ENCODE results near the gene UBE2E2. TPM values are rescaled to one million over a fixed set of nuclear protein-coding genes. Genes with fewer than 3 reads are reported as not detected.
A peak's percentile ranks its signal among the peaks of the same experiment; 100 is the strongest.

Gene UBE2E2
- total RNA-seq, 1 experiment from 2014 or later = 54.9 TPM

- TF ChIP-seq, protein P1, sequence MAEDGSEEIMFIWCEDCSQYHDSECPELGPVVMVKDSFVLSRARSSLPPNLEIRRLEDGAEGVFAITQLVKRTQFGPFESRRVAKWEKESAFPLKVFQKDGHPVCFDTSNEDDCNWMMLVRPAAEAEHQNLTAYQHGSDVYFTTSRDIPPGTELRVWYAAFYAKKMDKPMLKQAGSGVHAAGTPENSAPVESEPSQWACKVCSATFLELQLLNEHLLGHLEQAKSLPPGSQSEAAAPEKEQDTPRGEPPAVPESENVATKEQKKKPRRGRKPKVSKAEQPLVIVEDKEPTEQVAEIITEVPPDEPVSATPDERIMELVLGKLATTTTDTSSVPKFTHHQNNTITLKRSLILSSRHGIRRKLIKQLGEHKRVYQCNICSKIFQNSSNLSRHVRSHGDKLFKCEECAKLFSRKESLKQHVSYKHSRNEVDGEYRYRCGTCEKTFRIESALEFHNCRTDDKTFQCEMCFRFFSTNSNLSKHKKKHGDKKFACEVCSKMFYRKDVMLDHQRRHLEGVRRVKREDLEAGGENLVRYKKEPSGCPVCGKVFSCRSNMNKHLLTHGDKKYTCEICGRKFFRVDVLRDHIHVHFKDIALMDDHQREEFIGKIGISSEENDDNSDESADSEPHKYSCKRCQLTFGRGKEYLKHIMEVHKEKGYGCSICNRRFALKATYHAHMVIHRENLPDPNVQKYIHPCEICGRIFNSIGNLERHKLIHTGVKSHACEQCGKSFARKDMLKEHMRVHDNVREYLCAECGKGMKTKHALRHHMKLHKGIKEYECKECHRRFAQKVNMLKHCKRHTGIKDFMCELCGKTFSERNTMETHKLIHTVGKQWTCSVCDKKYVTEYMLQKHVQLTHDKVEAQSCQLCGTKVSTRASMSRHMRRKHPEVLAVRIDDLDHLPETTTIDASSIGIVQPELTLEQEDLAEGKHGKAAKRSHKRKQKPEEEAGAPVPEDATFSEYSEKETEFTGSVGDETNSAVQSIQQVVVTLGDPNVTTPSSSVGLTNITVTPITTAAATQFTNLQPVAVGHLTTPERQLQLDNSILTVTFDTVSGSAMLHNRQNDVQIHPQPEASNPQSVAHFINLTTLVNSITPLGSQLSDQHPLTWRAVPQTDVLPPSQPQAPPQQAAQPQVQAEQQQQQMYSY (CRISPR knock-in tag; IDR thresholded peaks at IDR 0.05) = no peak
- TF ChIP-seq ZNF121 (CRISPR knock-in tag; IDR thresholded peaks at IDR 0.05) (no peak), PRRX2 (CRISPR knock-in tag; IDR thresholded peaks at IDR 0.05) (no peak), SOX15 (CRISPR knock-in tag; IDR thresholded peaks at IDR 0.05) (no peak), ZNF138 (CRISPR knock-in tag; conservative IDR thresholded peaks at IDR 0.05) (no peak), SP1 (CRISPR knock-in tag; conservative IDR thresholded peaks at IDR 0.05) (no peak), ZNF416 (CRISPR knock-in tag; IDR thresholded peaks at IDR 0.05) (no peak)
- TF ChIP-seq, protein P2, sequence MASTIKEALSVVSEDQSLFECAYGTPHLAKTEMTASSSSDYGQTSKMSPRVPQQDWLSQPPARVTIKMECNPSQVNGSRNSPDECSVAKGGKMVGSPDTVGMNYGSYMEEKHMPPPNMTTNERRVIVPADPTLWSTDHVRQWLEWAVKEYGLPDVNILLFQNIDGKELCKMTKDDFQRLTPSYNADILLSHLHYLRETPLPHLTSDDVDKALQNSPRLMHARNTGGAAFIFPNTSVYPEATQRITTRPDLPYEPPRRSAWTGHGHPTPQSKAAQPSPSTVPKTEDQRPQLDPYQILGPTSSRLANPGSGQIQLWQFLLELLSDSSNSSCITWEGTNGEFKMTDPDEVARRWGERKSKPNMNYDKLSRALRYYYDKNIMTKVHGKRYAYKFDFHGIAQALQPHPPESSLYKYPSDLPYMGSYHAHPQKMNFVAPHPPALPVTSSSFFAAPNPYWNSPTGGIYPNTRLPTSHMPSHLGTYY (CRISPR knock-in tag; IDR thresholded peaks at IDR 0.05) = no peak
- TF ChIP-seq, protein P3, sequence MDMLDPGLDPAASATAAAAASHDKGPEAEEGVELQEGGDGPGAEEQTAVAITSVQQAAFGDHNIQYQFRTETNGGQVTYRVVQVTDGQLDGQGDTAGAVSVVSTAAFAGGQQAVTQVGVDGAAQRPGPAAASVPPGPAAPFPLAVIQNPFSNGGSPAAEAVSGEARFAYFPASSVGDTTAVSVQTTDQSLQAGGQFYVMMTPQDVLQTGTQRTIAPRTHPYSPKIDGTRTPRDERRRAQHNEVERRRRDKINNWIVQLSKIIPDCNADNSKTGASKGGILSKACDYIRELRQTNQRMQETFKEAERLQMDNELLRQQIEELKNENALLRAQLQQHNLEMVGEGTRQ (CRISPR knock-in tag; IDR thresholded peaks at IDR 0.05) = no peak
- TF ChIP-seq, protein P4, sequence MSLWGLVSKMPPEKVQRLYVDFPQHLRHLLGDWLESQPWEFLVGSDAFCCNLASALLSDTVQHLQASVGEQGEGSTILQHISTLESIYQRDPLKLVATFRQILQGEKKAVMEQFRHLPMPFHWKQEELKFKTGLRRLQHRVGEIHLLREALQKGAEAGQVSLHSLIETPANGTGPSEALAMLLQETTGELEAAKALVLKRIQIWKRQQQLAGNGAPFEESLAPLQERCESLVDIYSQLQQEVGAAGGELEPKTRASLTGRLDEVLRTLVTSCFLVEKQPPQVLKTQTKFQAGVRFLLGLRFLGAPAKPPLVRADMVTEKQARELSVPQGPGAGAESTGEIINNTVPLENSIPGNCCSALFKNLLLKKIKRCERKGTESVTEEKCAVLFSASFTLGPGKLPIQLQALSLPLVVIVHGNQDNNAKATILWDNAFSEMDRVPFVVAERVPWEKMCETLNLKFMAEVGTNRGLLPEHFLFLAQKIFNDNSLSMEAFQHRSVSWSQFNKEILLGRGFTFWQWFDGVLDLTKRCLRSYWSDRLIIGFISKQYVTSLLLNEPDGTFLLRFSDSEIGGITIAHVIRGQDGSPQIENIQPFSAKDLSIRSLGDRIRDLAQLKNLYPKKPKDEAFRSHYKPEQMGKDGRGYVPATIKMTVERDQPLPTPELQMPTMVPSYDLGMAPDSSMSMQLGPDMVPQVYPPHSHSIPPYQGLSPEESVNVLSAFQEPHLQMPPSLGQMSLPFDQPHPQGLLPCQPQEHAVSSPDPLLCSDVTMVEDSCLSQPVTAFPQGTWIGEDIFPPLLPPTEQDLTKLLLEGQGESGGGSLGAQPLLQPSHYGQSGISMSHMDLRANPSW (CRISPR knock-in tag; conservative IDR thresholded peaks at IDR 0.05; ENCODE audit: low read depth) = no peak
- TF ChIP-seq, protein P5, sequence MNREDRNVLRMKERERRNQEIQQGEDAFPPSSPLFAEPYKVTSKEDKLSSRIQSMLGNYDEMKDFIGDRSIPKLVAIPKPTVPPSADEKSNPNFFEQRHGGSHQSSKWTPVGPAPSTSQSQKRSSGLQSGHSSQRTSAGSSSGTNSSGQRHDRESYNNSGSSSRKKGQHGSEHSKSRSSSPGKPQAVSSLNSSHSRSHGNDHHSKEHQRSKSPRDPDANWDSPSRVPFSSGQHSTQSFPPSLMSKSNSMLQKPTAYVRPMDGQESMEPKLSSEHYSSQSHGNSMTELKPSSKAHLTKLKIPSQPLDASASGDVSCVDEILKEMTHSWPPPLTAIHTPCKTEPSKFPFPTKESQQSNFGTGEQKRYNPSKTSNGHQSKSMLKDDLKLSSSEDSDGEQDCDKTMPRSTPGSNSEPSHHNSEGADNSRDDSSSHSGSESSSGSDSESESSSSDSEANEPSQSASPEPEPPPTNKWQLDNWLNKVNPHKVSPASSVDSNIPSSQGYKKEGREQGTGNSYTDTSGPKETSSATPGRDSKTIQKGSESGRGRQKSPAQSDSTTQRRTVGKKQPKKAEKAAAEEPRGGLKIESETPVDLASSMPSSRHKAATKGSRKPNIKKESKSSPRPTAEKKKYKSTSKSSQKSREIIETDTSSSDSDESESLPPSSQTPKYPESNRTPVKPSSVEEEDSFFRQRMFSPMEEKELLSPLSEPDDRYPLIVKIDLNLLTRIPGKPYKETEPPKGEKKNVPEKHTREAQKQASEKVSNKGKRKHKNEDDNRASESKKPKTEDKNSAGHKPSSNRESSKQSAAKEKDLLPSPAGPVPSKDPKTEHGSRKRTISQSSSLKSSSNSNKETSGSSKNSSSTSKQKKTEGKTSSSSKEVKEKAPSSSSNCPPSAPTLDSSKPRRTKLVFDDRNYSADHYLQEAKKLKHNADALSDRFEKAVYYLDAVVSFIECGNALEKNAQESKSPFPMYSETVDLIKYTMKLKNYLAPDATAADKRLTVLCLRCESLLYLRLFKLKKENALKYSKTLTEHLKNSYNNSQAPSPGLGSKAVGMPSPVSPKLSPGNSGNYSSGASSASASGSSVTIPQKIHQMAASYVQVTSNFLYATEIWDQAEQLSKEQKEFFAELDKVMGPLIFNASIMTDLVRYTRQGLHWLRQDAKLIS (CRISPR knock-in tag; IDR thresholded peaks at IDR 0.05; ENCODE audit: borderline replicate concordance) = no peak
- TF ChIP-seq, protein P6, sequence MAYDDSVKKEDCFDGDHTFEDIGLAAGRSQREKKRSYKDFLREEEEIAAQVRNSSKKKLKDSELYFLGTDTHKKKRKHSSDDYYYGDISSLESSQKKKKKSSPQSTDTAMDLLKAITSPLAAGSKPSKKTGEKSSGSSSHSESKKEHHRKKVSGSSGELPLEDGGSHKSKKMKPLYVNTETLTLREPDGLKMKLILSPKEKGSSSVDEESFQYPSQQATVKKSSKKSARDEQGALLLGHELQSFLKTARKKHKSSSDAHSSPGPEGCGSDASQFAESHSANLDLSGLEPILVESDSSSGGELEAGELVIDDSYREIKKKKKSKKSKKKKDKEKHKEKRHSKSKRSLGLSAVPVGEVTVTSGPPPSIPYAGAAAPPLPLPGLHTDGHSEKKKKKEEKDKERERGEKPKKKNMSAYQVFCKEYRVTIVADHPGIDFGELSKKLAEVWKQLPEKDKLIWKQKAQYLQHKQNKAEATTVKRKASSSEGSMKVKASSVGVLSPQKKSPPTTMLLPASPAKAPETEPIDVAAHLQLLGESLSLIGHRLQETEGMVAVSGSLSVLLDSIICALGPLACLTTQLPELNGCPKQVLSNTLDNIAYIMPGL (CRISPR knock-in tag; IDR thresholded peaks at IDR 0.05) = no peak
Measured at GRCh38 chr3:23422517-23422851, 219.4 kb downstream of the UBE2E2 start (continued).

GRCh38 chr3:23425410-23425809 lies 222.3 kb downstream of the UBE2E2 start:
- Mint-ChIP-seq H3K4me3 (no peak overlapping the region), H3K27me3 (ENCODE audit: low read depth) (no peaks in the 10 kb centered on the region), H3K27ac (peak overlapping the region; percentile 13; the same call in 1 of the 2 replicates), H3K9me3 (peaks cover 5% of the 10 kb centered on the region; the same call in 1 of the 2 replicates), H3K36me3 (no peaks in the 10 kb centered on the region), H3K4me1 (peaks cover 21% of the 10 kb centered on the region)
- no peak for DNase-seq (ENCODE audit: low spot score)
- ChIA-PET CTCF (no interaction called here), POLR2A (interaction anchor here (0.7 kb wide), 1 partner anchor 113 kb away, joined by 3 read pairs; no protein-coding TSS in a partner anchor)
- peak; percentile 68 for ATAC-seq
- TF ChIP-seq GRHL2 (CRISPR knock-in tag; IDR thresholded peaks at IDR 0.05; ENCODE audit: insufficient replicate concordance, severe bottlenecking) = no peak
- TF ChIP-seq, protein P7, sequence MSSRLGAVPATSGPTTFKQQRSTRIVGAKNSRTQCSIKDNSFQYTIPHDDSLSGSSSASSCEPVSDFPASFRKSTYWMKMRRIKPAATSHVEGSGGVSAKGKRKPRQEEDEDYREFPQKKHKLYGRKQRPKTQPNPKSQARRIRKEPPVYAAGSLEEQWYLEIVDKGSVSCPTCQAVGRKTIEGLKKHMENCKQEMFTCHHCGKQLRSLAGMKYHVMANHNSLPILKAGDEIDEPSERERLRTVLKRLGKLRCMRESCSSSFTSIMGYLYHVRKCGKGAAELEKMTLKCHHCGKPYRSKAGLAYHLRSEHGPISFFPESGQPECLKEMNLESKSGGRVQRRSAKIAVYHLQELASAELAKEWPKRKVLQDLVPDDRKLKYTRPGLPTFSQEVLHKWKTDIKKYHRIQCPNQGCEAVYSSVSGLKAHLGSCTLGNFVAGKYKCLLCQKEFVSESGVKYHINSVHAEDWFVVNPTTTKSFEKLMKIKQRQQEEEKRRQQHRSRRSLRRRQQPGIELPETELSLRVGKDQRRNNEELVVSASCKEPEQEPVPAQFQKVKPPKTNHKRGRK (CRISPR knock-in tag; IDR thresholded peaks at IDR 0.05; ENCODE audit: borderline replicate concordance) = no peak
- no peak for TF ChIP-seq PRRX2 (CRISPR knock-in tag; IDR thresholded peaks at IDR 0.05)
- TF ChIP-seq MXD4 (CRISPR knock-in tag; IDR thresholded peaks at IDR 0.05; ENCODE audit: borderline replicate concordance) = no peak
- no peak for TF ChIP-seq EMX1 (CRISPR knock-in tag; IDR thresholded peaks at IDR 0.05)
- no peak for TF ChIP-seq E2F5 (CRISPR knock-in tag; IDR thresholded peaks at IDR 0.05)
- TF ChIP-seq CBFB (CRISPR knock-in tag; IDR thresholded peaks at IDR 0.05; ENCODE audit: low read depth) = no peak
- TF ChIP-seq TEAD1 (CRISPR knock-in tag; IDR thresholded peaks at IDR 0.05) = no peak
- TF ChIP-seq OVOL2 (CRISPR knock-in tag; IDR thresholded peaks at IDR 0.05; ENCODE audit: borderline replicate concordance) = no peak
- no peak for TF ChIP-seq ZNF416 (CRISPR knock-in tag; IDR thresholded peaks at IDR 0.05)

All from WTC11 (cell line).